ENCODE results near the gene TFPT. TPM values are rescaled to one million over a fixed set of nuclear protein-coding genes. Genes with fewer than 3 reads are reported as not detected.

Gene TFPT
- total and polyA plus RNA-seq, 2 donors from 2014 or later = 19.2 to 31.6 TPM

DNA sequence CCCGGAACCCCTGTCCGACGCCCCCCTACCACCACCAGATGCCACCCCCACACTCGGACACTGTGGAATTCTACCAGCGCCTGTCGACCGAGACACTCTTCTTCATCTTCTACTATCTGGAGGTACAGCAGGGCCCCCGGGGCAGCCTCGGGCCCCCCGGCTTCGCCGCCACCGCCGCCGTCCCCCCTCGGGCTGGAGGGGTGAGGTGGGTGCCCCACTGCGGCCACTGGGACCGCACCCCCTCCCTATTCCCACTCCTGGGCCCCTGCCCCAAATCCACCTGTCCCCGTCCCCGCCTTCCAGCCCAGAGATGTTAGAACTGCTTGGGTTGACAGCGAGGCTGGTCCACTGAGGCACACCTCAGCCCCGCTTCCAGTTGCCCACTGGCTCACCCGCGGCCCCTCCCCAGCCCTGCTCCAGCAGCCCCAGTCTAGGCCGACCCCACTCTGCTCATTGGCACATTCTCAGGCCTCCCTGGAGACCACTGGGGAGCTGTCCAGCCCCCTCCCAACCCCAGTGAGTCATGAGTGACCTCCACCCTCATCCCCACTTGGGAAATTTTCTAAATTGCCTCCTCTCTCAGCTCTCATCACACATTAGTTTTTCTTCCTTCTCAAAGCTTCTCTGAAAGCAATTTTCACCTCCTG lies 37.5 kb upstream of the TFPT start:
- H3K9me3 ChIP-seq (ENCODE audit: control insufficient read depth in 2 of 3, insufficient read depth in 1 of 3, low read length in 3 of 3) = no peaks in the 10 kb centered on the region
- H3K4me3 ChIP-seq (ENCODE audit: low read length in 3 of 3) = no peak overlapping the region
- H3K27me3 ChIP-seq (ENCODE audit: control insufficient read depth, insufficient read depth, low read length) = no peaks in the 10 kb centered on the region
- TF ChIP-seq, protein P1, sequence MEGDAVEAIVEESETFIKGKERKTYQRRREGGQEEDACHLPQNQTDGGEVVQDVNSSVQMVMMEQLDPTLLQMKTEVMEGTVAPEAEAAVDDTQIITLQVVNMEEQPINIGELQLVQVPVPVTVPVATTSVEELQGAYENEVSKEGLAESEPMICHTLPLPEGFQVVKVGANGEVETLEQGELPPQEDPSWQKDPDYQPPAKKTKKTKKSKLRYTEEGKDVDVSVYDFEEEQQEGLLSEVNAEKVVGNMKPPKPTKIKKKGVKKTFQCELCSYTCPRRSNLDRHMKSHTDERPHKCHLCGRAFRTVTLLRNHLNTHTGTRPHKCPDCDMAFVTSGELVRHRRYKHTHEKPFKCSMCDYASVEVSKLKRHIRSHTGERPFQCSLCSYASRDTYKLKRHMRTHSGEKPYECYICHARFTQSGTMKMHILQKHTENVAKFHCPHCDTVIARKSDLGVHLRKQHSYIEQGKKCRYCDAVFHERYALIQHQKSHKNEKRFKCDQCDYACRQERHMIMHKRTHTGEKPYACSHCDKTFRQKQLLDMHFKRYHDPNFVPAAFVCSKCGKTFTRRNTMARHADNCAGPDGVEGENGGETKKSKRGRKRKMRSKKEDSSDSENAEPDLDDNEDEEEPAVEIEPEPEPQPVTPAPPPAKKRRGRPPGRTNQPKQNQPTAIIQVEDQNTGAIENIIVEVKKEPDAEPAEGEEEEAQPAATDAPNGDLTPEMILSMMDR (IDR thresholded peaks at IDR 0.05; ENCODE audit: borderline replicate concordance, extremely low read depth, insufficient read depth) = no peak
- H3K27ac ChIP-seq (ENCODE audit: low read depth in 2 of 2, low read length in 2 of 2) = no peak overlapping the region
- H3K36me3 ChIP-seq (ENCODE audit: control insufficient read depth in 2 of 3, insufficient read depth in 3 of 3, low read length in 3 of 3) = peaks cover 6 to 47% (median 35%) of the 10 kb centered on the region in 3 donors
- peak in 1 of 5 donors; percentile 66 for DNase-seq
- FAIRE-seq = no peak
- intact Hi-C loops (cut with DNase I) = no loop called here
- H3K4me1 ChIP-seq (ENCODE audit: control insufficient read depth in 2 of 3, insufficient read depth in 2 of 3, low read depth in 1 of 3, low read length in 3 of 3) = peaks cover 0 to under 1% (median 0%) of the 10 kb centered on the region in 3 donors
- H3K9ac ChIP-seq (ENCODE audit: low read length in 3 of 3) = no peak overlapping the region

DNA sequence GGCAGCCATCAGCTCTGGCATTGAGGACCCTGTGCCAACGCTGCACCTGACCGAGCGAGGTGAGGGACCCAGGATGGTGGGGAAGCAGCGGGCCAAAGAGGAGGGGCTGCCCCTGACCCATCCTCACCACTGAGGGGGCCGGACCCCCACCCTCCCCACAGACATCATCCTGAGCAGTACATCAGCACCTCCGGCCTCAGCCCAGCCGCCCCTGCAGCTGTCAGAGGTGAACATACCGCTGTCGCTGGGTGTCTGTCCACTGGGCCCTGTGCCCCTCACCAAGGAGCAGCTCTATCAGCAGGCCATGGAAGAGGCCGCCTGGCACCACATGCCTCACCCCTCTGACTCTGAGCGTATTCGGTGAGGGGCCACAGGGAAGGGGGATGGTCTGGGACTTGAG lies 36.8 kb upstream of the TFPT start:
- H3K4me1 ChIP-seq (ENCODE audit: control insufficient read depth in 2 of 3, insufficient read depth in 2 of 3, low read depth in 1 of 3, low read length in 3 of 3) = no peaks in the 10 kb centered on the region
- H3K36me3 ChIP-seq (ENCODE audit: control insufficient read depth in 2 of 3, insufficient read depth in 3 of 3, low read length in 3 of 3) = peaks cover 6 to 44% (median 38%) of the 10 kb centered on the region in 3 donors
- H3K9ac ChIP-seq (ENCODE audit: low read length in 3 of 3) = no peak overlapping the region
- intact Hi-C loops (cut with DNase I) = no loop called here
- FAIRE-seq = no peak
- H3K27ac ChIP-seq (ENCODE audit: low read depth in 2 of 2, low read length in 2 of 2) = no peak overlapping the region
- no peaks in the 10 kb centered on the region for H3K27me3 ChIP-seq (ENCODE audit: control insufficient read depth, insufficient read depth, low read length)
- no peaks in the 10 kb centered on the region for H3K9me3 ChIP-seq (ENCODE audit: control insufficient read depth in 2 of 3, insufficient read depth in 1 of 3, low read length in 3 of 3)
- peak in 1 of 5 donors; percentile 73 for DNase-seq
- TF ChIP-seq, protein P1 (IDR thresholded peaks at IDR 0.05; ENCODE audit: borderline replicate concordance, extremely low read depth, insufficient read depth) = no peak
- no peak overlapping the region for H3K4me3 ChIP-seq (ENCODE audit: low read length in 3 of 3)

DNA sequence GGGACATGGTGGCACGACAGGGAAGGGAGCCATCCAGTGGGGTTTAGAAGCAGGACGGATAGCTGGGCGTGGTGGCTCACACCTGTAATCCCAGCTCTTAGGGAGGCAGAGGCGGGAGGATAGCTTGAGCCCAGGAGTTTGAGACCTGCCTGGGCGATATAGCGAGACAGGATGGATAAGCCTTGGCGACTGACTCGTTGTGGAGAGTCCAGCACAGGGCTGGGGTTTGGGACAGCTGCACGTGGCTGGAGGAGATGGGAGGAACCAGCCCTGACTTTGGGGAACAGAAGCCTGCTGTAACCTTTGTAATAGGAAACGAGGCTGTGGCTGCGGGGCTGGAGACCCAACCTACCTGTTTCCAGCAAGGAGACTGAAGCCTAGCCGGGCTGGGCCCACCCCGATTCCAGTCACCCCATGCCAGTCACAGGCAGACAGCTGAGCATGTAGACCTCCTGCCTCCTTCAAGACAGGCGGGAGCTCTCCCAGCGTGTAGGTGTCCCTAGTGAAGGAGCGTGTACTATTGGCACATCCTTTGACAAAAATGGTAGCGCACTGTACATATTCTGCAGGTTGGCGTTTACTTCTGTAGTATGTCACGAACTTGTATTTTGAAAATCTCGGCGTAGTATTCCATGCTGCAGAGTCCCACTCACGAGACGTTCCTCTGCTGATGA lies 36.0 kb upstream of the TFPT start:
- Histone ChIP-seq H3K36me3 (ENCODE audit: control insufficient read depth in 2 of 3, insufficient read depth in 3 of 3, low read length in 3 of 3) (peaks cover 3 to 52% (median 41%) of the 10 kb centered on the region in 3 donors), H3K4me1 (ENCODE audit: control insufficient read depth in 2 of 3, insufficient read depth in 2 of 3, low read depth in 1 of 3, low read length in 3 of 3) (no peaks in the 10 kb centered on the region), H3K27me3 (ENCODE audit: control insufficient read depth, insufficient read depth, low read length) (no peaks in the 10 kb centered on the region), H3K9ac (ENCODE audit: low read length in 3 of 3) (no peak overlapping the region), H3K9me3 (ENCODE audit: control insufficient read depth in 2 of 3, insufficient read depth in 1 of 3, low read length in 3 of 3) (no peaks in the 10 kb centered on the region), H3K27ac (ENCODE audit: low read depth in 2 of 2, low read length in 2 of 2) (no peak overlapping the region), H3K4me3 (ENCODE audit: low read length in 3 of 3) (no peak overlapping the region)
- TF ChIP-seq, protein P1 (IDR thresholded peaks at IDR 0.05; ENCODE audit: borderline replicate concordance, extremely low read depth, insufficient read depth) = no peak
- no peak for FAIRE-seq
- no peak for DNase-seq
- intact Hi-C loops (cut with DNase I) = no loop called here

Measured in kidney (tissue), 14 donors.